Ectodermal cell (in vitro differentiated cells): ENCODE data around the gene TGDS.
"Not testable (repeated sequence)": the region's sequence is repeated elsewhere in the genome, so short reads cannot be mapped to it uniquely, and the experiment has no call there.

Source experiments
- H3K27ac ChIP-seq: 2 replicates; pipeline ENCODE4 v1.7.0; 2013; ENCODE audit warnings: mild to moderate bottlenecking, low read depth, low read length; ENCODE audit not compliant: insufficient read depth, poor library complexity, severe bottlenecking
- H3K27me3 ChIP-seq: 2 replicates; pipeline ENCODE4 v1.7.0; 2013; ENCODE audit warnings: mild to moderate bottlenecking, low read length; ENCODE audit not compliant: insufficient read depth, control insufficient read depth, poor library complexity, severe bottlenecking
- H3K36me3 ChIP-seq: one replicate; pipeline ENCODE4 v1.7.0; 2013; ENCODE audit warnings: low read length; ENCODE audit not compliant: control insufficient read depth, insufficient read depth
- H3K4me1 ChIP-seq: one replicate; pipeline ENCODE4 v1.7.0; 2013; ENCODE audit warnings: low read length; ENCODE audit not compliant: control insufficient read depth, insufficient read depth
- H3K4me3 ChIP-seq: 2 replicates; pipeline ENCODE4 v1.7.0; 2013; ENCODE audit warnings: low read depth, low read length, control low read depth; ENCODE audit not compliant: insufficient read depth
- H3K9me3 ChIP-seq: 2 replicates; pipeline ENCODE4 v1.7.0; 2013; ENCODE audit warnings: mild to moderate bottlenecking, low read length, moderate library complexity; ENCODE audit not compliant: control insufficient read depth
- WGBS, 2 experiments: methylation state at CpG; one replicate each; pipeline ENCODE4 v1.1.7; 2013; ENCODE audit warnings: missing lambda C conversion rate in 2 of 2; 5-methylcytosine and 5-hydroxymethylcytosine counted together

Gene TGDS

GRCh38 chr13:94544922-94545321 lies 51.0 kb downstream of the TGDS start:
- peaks cover 3% of the 10 kb centered on the region for H3K4me1 ChIP-seq
- WGBS, 2 experiments, result 54 to 100% methylated on average over 1 to 2 of the region's 4 CpGs

GRCh38 chr13:94542917-94543316 lies 53.0 kb downstream of the TGDS start:
- WGBS, 2 experiments, result 93 to 94% methylated on average over 6 of the region's 6 CpGs
- Histone ChIP-seq H3K4me3 (no peak overlapping the region), H3K27ac (no peak overlapping the region), H3K4me1 (peaks cover 3% of the 10 kb centered on the region), H3K9me3 (no peaks in the 10 kb centered on the region), H3K36me3 (no peaks in the 10 kb centered on the region), H3K27me3 (no peaks in the 10 kb centered on the region)

More at GRCh38 chr13:94544922-94545321, 51.0 kb downstream of the TGDS start:
- Histone ChIP-seq H3K27me3 (no peaks in the 10 kb centered on the region), H3K36me3 (no peaks in the 10 kb centered on the region), H3K4me3 (no peak overlapping the region), H3K9me3 (no peaks in the 10 kb centered on the region), H3K27ac (no peak overlapping the region)

DNA sequence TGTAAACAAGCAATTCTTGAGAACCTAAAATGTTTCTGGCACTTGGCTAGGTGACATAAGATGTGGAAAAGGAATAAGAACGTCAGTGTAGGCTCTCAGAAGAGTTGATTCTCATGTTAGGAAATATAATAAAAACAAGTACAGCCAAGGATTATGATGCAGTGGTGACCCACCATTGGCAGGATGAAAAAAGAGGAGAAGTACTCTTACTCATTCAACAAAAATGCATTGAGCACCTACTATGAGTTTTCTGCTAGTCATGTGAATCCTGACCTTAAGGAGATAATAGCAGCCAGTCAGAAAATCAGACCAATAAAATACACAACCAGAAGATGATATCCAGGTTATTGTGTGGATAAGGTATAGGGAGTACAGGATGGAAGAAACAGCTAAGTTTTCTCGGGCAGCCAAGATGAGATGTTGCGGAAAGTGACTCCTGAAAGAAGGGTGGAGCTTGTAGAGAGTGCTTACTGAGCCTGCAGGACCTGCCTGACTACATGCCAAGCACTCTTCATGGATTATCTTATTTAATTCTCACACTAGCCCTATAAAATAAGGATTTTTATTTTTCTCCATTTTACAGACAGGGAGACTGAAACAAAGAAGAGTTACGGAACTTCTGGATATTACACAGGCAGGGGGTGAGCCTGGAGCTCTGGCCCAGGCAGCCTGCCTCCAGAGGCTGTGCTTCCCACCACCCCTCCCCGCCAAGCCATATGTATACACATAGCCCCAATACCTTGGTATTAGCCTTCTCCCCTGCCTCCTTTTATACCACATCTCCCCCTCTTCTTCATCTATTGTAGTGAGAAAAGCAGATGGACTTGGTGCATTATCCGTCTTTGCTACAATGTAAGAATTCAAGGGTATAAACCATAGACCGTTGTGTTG lies 58.0 kb downstream of the TGDS start:
- no peaks in the 10 kb centered on the region for H3K9me3 ChIP-seq
- H3K4me1 ChIP-seq, result no peaks in the 10 kb centered on the region
- no peaks in the 10 kb centered on the region for H3K27me3 ChIP-seq
- no peak overlapping the region for H3K27ac ChIP-seq
- WGBS, 2 experiments, result 93 to 96% methylated on average over 7 of the region's 7 CpGs
- no peak overlapping the region for H3K4me3 ChIP-seq
- no peaks in the 10 kb centered on the region for H3K36me3 ChIP-seq

GRCh38 chr13:94535775-94536174 lies 60.2 kb downstream of the TGDS start:
- no peaks in the 10 kb centered on the region for H3K27me3 ChIP-seq
- H3K4me3 ChIP-seq, result no peak overlapping the region
- H3K9me3 ChIP-seq, result no peaks in the 10 kb centered on the region
- H3K36me3 ChIP-seq, result no peaks in the 10 kb centered on the region
- H3K27ac ChIP-seq, result no peak overlapping the region
- no peaks in the 10 kb centered on the region for H3K4me1 ChIP-seq
- WGBS, 2 experiments, result 56 to 57% methylated on average over 4 of the region's 4 CpGs

DNA sequence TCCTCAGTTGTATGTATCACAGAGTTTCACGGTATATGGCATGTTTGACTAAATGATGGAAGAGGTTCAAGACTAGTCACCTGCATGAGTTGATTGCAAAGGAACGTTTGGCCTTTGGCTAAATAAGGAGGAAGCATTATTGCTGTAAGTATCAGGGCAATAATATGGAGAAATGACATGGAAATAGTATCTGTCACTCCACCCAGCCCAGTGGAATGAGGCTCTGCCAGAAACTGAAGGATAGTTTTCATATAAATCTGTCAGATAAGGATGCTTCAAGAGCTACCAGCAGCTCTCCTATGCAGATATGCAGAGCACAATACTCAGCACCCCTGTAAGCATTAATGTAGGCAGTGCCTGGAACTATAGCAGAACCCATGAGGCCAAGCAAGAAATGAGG lies 60.7 kb downstream of the TGDS start:
- no peaks in the 10 kb centered on the region for H3K36me3 ChIP-seq
- 91 to 96% methylated on average over 2 of the region's 2 CpGs for WGBS, 2 experiments
- no peaks in the 10 kb centered on the region for H3K9me3 ChIP-seq
- H3K27ac ChIP-seq, result no peak overlapping the region
- no peaks in the 10 kb centered on the region for H3K4me1 ChIP-seq
- H3K27me3 ChIP-seq, result no peaks in the 10 kb centered on the region
- no peak overlapping the region for H3K4me3 ChIP-seq

DNA sequence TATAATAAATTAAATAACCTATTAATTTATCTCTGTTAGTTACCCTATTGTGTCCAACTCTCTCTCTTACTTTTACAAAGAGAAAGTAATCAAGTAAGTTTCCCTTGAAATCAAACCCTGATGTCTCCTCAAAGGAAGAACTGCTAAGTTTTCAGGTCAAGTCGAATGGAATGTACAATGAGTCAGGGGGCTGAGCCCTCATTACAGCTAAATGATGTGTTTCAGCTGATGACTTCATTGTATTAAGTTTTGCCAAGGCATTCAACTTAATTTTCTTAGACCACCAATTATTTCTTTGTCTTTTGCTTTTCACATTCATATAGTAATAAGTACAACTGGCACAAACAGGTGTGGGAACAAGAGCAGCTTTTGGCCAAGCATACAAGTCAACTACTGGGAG lies 61.8 kb downstream of the TGDS start:
- Histone ChIP-seq H3K9me3 (no peaks in the 10 kb centered on the region), H3K27me3 (no peaks in the 10 kb centered on the region), H3K4me3 (no peak overlapping the region), H3K27ac (no peak overlapping the region), H3K36me3 (no peaks in the 10 kb centered on the region), H3K4me1 (no peaks in the 10 kb centered on the region)
- 85 to 100% methylated on average over 1 of the region's 1 CpG for WGBS, 2 experiments

GRCh38 chr13:94532278-94532677 lies 63.7 kb downstream of the TGDS start:
- not testable (repeated sequence) for H3K27me3 ChIP-seq, H3K4me3 ChIP-seq, H3K36me3 ChIP-seq, H3K9me3 ChIP-seq, H3K27ac ChIP-seq, H3K4me1 ChIP-seq
- 90 to 95% methylated on average over 1 to 2 of the region's 2 CpGs for WGBS, 2 experiments

DNA sequence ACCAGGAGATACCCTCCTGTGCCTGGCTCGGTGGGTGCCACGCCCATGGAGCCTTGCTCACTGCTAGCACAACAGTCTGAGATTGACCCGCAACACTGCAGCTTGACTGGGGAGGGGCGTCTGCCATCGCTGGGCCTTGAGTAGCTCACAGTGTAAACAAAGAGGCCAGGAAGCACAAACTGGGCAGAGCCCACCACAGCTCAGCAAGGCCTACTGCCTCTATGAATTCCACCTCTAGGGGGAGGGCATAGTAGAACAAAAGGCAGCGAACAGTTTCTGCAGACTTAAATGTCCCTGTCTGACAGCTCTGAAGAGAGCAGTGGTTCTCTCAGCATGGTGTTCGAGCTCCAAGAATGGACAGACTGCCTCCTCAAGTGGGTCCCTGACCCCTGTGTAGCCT lies 69.0 kb downstream of the TGDS start:
- WGBS, 2 experiments, result 65 to 66% methylated on average over 7 of the region's 7 CpGs

GRCh38 chr13:94525781-94526180 lies 70.2 kb downstream of the TGDS start:
- 90 to 95% methylated on average over 2 of the region's 2 CpGs for WGBS, 2 experiments

More for the DNA sequence above, 69.0 kb downstream of the TGDS start:
- not testable (repeated sequence) for H3K36me3 ChIP-seq, H3K27me3 ChIP-seq, H3K4me3 ChIP-seq, H3K4me1 ChIP-seq, H3K27ac ChIP-seq, H3K9me3 ChIP-seq

GRCh38 chr13:94524407-94524806 lies 71.5 kb downstream of the TGDS start:
- Histone ChIP-seq H3K9me3 (no peaks in the 10 kb centered on the region), H3K4me1 (no peaks in the 10 kb centered on the region), H3K4me3 (no peak overlapping the region), H3K27me3 (no peaks in the 10 kb centered on the region), H3K27ac (no peak overlapping the region), H3K36me3 (no peaks in the 10 kb centered on the region)
- 79 to 83% methylated on average over 7 of the region's 7 CpGs for WGBS, 2 experiments

More at GRCh38 chr13:94525781-94526180, 70.2 kb downstream of the TGDS start:
- no peak overlapping the region for H3K27ac ChIP-seq
- H3K36me3 ChIP-seq, result no peaks in the 10 kb centered on the region
- no peaks in the 10 kb centered on the region for H3K9me3 ChIP-seq
- H3K4me3 ChIP-seq, result no peak overlapping the region
- H3K27me3 ChIP-seq, result no peaks in the 10 kb centered on the region
- H3K4me1 ChIP-seq, result no peaks in the 10 kb centered on the region
